HAP-1 (cell line): ENCODE data around the gene DNAH14.
"Not testable (repeated sequence)": the region's sequence is repeated elsewhere in the genome, so short reads cannot be mapped to it uniquely, and the experiment has no call there.

Source experiments
- DNase-seq, 2 experiments: peaks; one replicate each; pipeline ENCODE4 v3.0.0-alpha.2; 2016 to 2020; ENCODE audit warnings: low spot score in 2 of 2
- H3K27me3 ChIP-seq: fragments of 250-450 bp; sonication (Bioruptor Pico); 2 replicates; pipeline ENCODE4 v1.5.1; 2020; ENCODE audit warnings: low read depth, mild to moderate bottlenecking, moderate library complexity
- H3K36me3 ChIP-seq: fragments of 250-450 bp; sonication (Bioruptor Pico); replicated peaks from 2 replicates; pipeline ENCODE4 v1.5.1; 2020; ENCODE audit warnings: mild to moderate bottlenecking
- H3K4me1 ChIP-seq: fragments of 250-450 bp; sonication (Bioruptor Pico); 2 replicates; pipeline ENCODE4 v1.5.1; 2020; ENCODE audit warnings: mild to moderate bottlenecking
- H3K4me3 ChIP-seq: fragments of 250-450 bp; sonication (Bioruptor Pico); 2 replicates; pipeline ENCODE4 v1.5.1; 2020; ENCODE audit warnings: mild to moderate bottlenecking, moderate library complexity
- H3K9me3 ChIP-seq: fragments of 250-450 bp; sonication (Bioruptor Pico); 2 replicates; pipeline ENCODE4 v1.5.1; 2020; ENCODE audit warnings: mild to moderate bottlenecking, moderate library complexity
- in situ Hi-C: fragments of 300-500 bp; cut with MboI; formaldehyde crosslinking; loops from 3 replicates; pipeline ENCODE4 v1.14.3; 2020; ENCODE audit warnings: low sequenced_read_pairs, inconsistent platforms, mixed read lengths

The DNAH14 gene

GRCh38 chr1:225156254-225156653 is 226.8 kb downstream of the DNAH14 start:
- H3K4me3 ChIP-seq: no peak overlapping the region
- DNase-seq: no peak
- in situ Hi-C loops: no loop called here

GRCh38 chr1:225158291-225158690 is 228.8 kb downstream of the DNAH14 start:
- Histone ChIP-seq H3K36me3 (no peaks in the 10 kb centered on the region), H3K4me1 (no peaks in the 10 kb centered on the region), H3K27me3 (no peaks in the 10 kb centered on the region), H3K9me3 (no peaks in the 10 kb centered on the region), H3K4me3 (no peak overlapping the region)
- DNase-seq: no peak
- in situ Hi-C loops: no loop called here

More at GRCh38 chr1:225156254-225156653, 226.8 kb downstream of the DNAH14 start:
- H3K27me3 ChIP-seq: no peaks in the 10 kb centered on the region
- H3K4me1 ChIP-seq: no peaks in the 10 kb centered on the region
- no peaks in the 10 kb centered on the region for H3K36me3 ChIP-seq
- no peaks in the 10 kb centered on the region for H3K9me3 ChIP-seq

- in situ Hi-C loops: no loop called here
- H3K9me3 ChIP-seq: no peaks in the 10 kb centered on the region
- no peaks in the 10 kb centered on the region for H3K27me3 ChIP-seq
- H3K4me1 ChIP-seq: no peaks in the 10 kb centered on the region
- no peak for DNase-seq
- H3K4me3 ChIP-seq: no peak overlapping the region
- no peaks in the 10 kb centered on the region for H3K36me3 ChIP-seq
These were observed 230.3 kb downstream of the DNAH14 start for GRCh38 chr1:225159793-225160192.

GRCh38 chr1:225177409-225177808 is 247.9 kb downstream of the DNAH14 start:
- DNase-seq: not testable (repeated sequence)
- 0 out of 2 replicates have a peak, but pooled peaks cover 12% of the 10 kb centered on the region for H3K9me3 ChIP-seq

GRCh38 chr1:225179686-225180085 is 250.2 kb downstream of the DNAH14 start:
- H3K36me3 ChIP-seq: no peaks in the 10 kb centered on the region
- no peaks in the 10 kb centered on the region for H3K4me1 ChIP-seq
- no peaks in the 10 kb centered on the region for H3K27me3 ChIP-seq
- H3K9me3 ChIP-seq: 0 out of 2 replicates have a peak, but pooled peaks cover 12% of the 10 kb centered on the region
- in situ Hi-C loops: no loop called here
- no peak for DNase-seq
- H3K4me3 ChIP-seq: no peak overlapping the region

More at GRCh38 chr1:225177409-225177808, 247.9 kb downstream of the DNAH14 start:
- H3K4me1 ChIP-seq, H3K36me3 ChIP-seq, H3K27me3 ChIP-seq, in situ Hi-C loops, H3K4me3 ChIP-seq: not testable (repeated sequence)

DNA sequence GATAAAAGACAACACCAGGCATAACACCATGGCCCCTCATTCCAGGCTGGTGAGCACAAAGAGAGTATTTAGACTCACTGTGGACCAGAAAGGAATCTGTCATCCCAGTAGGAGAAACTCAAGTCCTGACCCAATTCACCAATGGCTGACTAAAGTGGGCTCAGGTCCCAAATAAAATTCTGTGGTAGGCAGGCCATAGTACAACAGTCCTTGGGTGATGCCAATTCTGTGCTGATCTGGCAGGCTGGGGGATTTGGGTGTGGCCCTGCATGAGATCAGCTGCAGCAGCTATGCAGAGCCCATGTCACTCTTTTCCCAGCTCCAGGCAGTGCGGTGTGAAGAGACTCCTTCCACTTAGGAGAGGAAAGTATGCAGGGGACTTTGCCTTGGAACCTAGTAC is 253.2 kb downstream of the DNAH14 start:
- Histone ChIP-seq H3K4me1 (no peaks in the 10 kb centered on the region), H3K4me3 (no peak overlapping the region), H3K36me3 (no peaks in the 10 kb centered on the region), H3K27me3 (no peaks in the 10 kb centered on the region), H3K9me3 (0 out of 2 replicates have a peak, but pooled peaks cover 8% of the 10 kb centered on the region)
- in situ Hi-C loops: no loop called here
- DNase-seq: no peak

DNA sequence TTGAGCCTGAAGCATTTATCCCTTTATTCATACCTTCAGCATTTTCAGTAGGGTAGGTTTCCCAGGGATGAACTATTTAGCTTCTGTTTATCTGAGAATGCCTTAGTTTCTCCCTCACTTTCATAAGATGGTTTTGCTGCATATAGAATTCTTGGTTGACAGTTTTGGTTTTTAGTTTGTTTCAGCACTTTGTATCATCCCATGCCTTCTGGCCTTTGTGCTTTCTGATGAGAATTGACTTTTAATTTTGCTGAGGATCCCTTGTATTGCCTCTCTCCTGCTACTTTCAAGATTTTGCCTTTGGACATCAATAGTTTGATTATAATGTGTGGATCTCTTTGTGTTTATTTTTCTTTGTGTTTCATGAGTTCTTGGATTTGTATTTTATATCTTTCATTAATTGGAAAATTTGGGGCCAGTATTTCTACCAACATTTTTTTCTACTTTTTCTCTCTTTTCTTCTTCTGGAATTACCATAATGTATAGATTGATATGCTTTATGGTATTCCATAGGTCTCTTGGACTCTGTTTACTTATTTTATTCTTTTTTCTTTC is 261.8 kb downstream of the DNAH14 start:
- Histone ChIP-seq H3K4me3 (no peak overlapping the region), H3K27me3 (no peaks in the 10 kb centered on the region), H3K36me3 (no peaks in the 10 kb centered on the region), H3K4me1 (no peaks in the 10 kb centered on the region), H3K9me3 (no peaks in the 10 kb centered on the region)
- no peak for DNase-seq
- in situ Hi-C loops: no loop called here

DNA sequence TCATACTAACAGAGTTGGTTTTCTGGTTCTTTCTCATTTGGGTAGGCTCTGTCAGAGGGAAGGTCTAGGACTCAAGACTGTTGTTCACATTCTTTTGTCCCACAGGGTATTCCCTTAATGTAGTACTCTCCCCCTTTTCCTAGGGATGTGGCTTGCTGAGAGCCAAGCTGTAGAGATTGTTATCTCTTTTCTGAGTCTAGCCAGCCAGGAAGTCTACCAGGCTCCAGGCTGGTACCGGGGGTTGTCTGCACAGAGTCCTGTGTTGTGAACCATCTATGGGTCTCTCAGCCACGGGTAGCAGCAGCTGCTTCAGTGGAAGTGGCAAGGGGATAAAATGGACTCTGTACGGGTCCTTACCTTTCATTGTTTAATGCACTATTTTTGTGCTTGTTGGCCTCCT is 272.0 kb downstream of the DNAH14 start:
- H3K36me3 ChIP-seq: no peaks in the 10 kb centered on the region

GRCh38 chr1:225207791-225208190 is 278.3 kb downstream of the DNAH14 start:
- Histone ChIP-seq H3K9me3 (no peaks in the 10 kb centered on the region), H3K4me1 (no peaks in the 10 kb centered on the region), H3K4me3 (no peak overlapping the region), H3K27me3 (no peaks in the 10 kb centered on the region), H3K36me3 (no peaks in the 10 kb centered on the region)
- DNase-seq: no peak
- in situ Hi-C loops: no loop called here

More for the DNA sequence above, 272.0 kb downstream of the DNAH14 start:
- DNase-seq: no peak
- Histone ChIP-seq H3K27me3 (no peaks in the 10 kb centered on the region), H3K4me3 (no peak overlapping the region), H3K4me1 (no peaks in the 10 kb centered on the region), H3K9me3 (no peaks in the 10 kb centered on the region)
- in situ Hi-C loops: no loop called here

DNA sequence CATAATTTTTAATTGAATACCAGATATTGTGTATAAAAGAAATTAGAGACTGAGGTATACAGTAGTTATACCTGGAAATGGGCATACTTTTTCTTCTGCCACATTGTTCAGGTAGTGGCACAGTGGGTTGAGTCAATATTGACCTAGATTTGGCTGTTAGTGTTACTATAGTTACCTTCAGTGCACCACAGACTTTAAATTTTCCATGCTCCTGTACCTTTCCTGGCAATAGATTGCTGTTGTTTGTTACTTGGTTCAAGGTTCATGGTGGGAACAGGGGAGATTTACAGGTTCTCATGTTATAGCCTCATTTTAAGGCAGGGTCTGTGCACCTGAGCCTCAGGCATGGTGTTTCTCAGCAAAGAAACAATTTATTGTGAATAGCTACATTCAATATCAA is 279.7 kb downstream of the DNAH14 start:
- Histone ChIP-seq H3K9me3 (no peaks in the 10 kb centered on the region), H3K36me3 (no peaks in the 10 kb centered on the region), H3K27me3 (no peaks in the 10 kb centered on the region), H3K4me1 (no peaks in the 10 kb centered on the region), H3K4me3 (no peak overlapping the region)
- DNase-seq: no peak
- in situ Hi-C loops: no loop called here

DNA sequence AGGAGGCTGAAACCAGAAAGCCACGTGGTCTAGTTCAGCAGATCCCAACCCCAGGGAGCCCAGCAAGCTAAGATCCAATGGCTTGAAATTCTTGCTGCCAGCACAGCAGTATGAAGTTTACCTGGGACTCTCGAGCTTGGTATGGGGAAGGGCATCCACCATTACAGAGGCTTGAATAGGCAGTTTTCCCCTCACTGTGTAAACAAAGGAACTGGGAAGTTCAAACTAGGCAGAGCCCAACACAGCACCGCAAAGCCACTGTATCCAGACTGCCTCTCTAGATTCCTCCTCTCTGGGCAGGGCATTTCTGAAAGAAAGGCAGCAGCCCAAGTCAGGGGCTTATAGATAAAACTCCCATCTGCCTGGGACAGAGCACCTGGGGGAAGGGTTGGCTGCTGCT is 280.7 kb downstream of the DNAH14 start:
- H3K27me3 ChIP-seq, H3K9me3 ChIP-seq, H3K36me3 ChIP-seq, H3K4me3 ChIP-seq, DNase-seq, H3K4me1 ChIP-seq, in situ Hi-C loops: not testable (repeated sequence)

GRCh38 chr1:225211694-225212442 is 282.4 kb downstream of the DNAH14 start:
- H3K36me3 ChIP-seq, H3K27me3 ChIP-seq, H3K4me1 ChIP-seq, in situ Hi-C loops, DNase-seq, H3K9me3 ChIP-seq, H3K4me3 ChIP-seq: not testable (repeated sequence)

- no peaks in the 10 kb centered on the region for H3K9me3 ChIP-seq
- in situ Hi-C loops: no loop called here
These were observed 294.8 kb downstream of the DNAH14 start for GRCh38 chr1:225224287-225224686.

GRCh38 chr1:225225681-225226080 is 296.2 kb downstream of the DNAH14 start:
- no peaks in the 10 kb centered on the region for H3K27me3 ChIP-seq
- H3K9me3 ChIP-seq: no peaks in the 10 kb centered on the region
- no peak for DNase-seq
- no peaks in the 10 kb centered on the region for H3K36me3 ChIP-seq
- in situ Hi-C loops: no loop called here
- H3K4me3 ChIP-seq: no peak overlapping the region
- no peaks in the 10 kb centered on the region for H3K4me1 ChIP-seq

More at GRCh38 chr1:225224287-225224686, 294.8 kb downstream of the DNAH14 start:
- no peaks in the 10 kb centered on the region for H3K4me1 ChIP-seq
- H3K27me3 ChIP-seq: no peaks in the 10 kb centered on the region
- no peak overlapping the region for H3K4me3 ChIP-seq
- DNase-seq: no peak
- H3K36me3 ChIP-seq: no peaks in the 10 kb centered on the region
